GM19193 (cell line): ENCODE results near the gene FIGNL1.

Experiments used
- POLR2A ChIP-seq: IDR thresholded peaks from 4 replicates; pipeline ENCODE4 v1.6.1; 2011; ENCODE audit not compliant: insufficient read depth, insufficient read length; ENCODE audit errors: extremely low read depth

The FIGNL1 gene

GRCh38 chr7:50477640-50478039 lies 27.5 kb upstream of the FIGNL1 start:
- no peak for TF ChIP-seq POLR2A

GRCh38 chr7:50476953-50477625 lies 26.9 kb upstream of the FIGNL1 start:
- TF ChIP-seq POLR2A, result no peak

GRCh38 chr7:50475340-50475739 lies 25.2 kb upstream of the FIGNL1 start:
- no peak for TF ChIP-seq POLR2A

DNA sequence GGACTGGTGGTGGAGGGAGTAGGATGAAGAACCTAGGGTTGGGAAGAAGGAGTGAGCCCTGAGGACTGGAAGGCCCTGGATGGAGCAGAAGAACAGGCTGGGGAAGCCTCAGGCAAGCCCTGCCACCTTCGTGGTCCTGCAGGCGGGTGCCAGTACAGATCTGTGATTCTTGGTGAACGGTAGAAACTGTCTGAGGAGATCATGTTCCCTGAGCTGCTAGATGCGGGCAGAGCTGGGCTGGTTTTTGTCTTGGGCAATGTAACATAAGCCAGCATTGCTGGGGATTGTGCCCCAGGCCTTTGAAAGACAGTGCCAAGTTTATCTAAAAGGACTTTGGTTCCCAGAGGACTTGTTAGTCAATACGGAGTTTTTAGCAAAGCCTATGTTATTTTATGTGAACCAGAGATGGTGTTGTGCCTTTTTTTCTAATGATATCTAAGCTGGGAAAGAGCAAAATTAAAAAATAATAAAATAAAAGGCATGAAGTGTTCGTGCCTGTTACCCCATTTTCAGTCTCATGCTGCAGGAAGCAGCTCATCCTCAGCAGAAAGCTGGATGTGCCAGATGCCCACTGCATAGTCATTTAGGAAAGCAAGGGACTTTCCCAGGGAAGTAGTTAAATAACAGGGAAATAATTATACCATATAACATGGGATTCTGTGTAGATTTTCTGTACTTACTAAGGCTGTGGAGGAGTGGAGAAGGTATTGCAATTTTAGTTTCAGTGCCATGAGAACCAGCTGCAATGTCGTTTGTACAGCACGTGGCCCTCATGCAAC lies 24.4 kb upstream of the FIGNL1 start:
- TF ChIP-seq POLR2A, result no peak

DNA sequence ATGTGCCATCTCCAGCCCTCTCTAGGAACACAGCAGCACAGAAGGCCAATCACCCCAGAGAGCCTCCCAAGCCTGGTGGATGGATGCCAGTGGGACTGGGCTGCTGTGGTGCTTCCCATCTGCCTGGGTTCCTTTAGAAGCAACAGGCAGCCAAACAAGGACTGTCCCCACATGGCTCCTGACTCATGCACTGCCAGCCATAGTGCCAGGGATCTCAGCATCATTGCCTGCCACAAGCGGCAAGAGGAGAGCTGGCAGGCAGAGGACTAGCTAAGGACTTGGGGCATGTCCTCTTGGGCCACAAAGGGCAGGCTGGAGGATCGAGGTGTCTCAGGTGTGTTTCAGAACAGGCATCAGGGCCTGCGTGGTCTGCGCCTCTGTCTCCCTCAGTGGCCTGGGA lies 23.4 kb upstream of the FIGNL1 start:
- TF ChIP-seq POLR2A, result no peak

DNA sequence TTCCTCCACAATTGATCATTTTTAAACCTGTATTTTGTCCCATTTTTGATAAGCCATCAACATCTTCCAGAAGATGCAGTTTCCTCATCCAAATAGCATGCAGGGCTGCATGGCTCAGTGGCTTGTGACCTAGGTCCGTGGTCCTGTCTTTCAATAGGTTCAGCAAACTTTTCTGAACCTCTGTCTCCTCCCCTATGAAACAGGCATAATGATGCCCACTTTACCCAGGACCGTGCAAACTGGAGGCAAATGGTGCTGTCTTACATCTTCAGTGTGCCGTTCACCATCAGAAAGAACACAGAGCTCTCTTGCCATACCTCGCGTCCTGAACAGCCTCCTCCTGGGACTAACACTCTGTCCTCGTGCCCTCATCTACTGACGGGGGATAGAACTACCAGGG lies 22.3 kb upstream of the FIGNL1 start:
- no peak for TF ChIP-seq POLR2A

DNA sequence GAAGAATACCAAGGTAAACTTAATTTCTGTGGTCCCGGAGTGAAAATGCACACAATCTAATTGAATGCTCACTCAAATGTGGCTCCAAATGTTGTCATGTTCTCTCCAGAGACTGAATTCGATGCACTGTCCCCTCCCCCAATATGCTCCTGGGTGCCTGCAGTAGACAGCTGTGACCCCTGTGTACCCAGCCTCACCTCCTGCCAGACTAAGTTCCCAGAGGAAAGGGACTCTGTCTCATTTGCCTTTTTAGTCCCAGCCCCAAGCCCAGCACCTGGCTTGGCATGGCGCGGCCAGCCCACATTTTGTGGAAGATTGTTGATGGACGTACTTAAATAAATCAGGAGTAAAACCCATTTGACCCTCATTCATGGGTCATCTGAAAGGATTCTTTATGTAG lies 21.8 kb upstream of the FIGNL1 start:
- no peak for TF ChIP-seq POLR2A

DNA sequence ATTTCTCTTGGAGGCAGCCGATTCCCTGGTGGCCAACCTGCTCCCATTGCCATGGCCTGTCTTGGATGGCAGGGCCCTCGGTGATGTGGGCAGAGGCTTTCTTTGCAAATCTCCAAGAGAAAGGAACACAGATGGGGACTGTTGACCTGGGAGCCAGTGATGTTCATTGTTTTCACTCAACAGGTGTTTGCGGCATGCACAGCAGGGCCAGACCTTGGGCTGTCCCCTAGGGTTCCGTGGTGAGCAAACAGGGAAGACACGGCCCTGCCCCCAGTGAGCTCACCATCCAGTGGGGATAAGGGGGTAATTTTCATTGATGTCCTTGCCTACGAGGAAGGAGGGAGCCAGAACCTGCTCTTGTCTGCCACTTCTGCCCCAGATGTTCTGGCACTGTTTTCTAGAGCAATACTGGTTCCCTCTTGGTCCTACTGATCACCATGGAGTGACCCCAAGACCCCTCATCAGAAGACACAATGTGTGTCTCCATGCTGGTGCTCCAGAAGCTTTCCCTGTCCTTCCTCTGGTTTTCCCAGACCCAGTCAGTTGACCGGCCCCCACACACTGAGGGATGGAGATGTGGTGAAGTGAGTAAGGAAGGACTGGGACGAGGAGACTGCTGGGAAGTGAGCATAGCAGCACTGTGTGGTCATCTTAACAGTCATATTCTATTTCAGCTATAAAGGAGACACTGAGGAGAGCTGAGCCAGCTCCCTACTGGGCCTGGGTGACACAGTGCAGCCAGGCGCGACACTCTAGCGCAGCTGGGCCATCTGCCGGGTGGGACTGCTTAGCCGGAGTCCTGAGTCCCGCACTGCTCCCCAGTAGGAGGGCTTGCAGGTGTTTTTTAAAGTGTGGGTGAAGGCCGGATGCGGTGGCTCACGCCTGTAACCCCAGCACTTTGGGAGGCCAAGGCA lies 20.4 kb upstream of the FIGNL1 start:
- no peak for TF ChIP-seq POLR2A

- TF ChIP-seq POLR2A, result no peak
These were observed 19.0 kb upstream of the FIGNL1 start for GRCh38 chr7:50469181-50469580.

DNA sequence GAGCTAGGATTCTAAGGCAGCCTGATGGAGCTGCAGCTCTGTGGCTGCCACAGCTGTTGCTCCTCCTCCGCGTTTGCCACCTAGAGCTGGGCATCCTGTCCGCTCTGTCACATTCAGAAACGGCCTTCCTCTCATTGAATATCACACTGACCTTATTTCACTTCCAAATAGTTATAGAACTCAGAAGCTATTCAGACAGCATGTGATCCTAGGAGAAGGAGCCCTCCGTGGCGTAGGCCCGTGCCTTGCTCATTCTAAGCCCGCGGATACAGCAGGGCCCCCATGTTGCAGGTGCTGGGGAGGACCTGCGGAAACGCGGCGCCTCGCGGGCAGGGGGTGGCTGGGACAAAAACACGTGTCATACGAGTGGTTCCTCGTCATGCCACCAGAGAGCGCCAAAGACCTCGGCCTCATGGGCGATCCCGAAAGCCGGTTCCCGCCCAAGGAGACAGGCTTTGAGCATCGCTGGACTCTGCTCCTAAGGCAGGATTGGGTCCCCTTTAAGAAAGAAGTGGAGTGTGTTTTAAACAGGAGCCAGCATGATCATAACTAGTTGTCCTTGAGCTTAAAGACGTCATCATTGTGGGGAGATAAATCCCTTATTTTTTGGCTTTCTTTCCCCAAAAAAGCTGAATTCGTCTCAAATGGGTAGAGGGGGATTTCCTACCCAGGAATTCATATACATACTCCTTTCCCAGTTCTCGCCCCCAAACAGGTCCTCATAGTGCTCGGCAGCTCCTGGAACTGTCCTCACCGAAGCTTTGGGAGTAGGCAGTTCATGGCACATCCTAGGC lies 17.9 kb upstream of the FIGNL1 start:
- TF ChIP-seq POLR2A, result no peak

- TF ChIP-seq POLR2A, result no peak
These were observed 16.9 kb upstream of the FIGNL1 start for GRCh38 chr7:50466815-50467585.

GRCh38 chr7:50463035-50463434 lies 12.9 kb upstream of the FIGNL1 start:
- TF ChIP-seq POLR2A, result no peak

DNA sequence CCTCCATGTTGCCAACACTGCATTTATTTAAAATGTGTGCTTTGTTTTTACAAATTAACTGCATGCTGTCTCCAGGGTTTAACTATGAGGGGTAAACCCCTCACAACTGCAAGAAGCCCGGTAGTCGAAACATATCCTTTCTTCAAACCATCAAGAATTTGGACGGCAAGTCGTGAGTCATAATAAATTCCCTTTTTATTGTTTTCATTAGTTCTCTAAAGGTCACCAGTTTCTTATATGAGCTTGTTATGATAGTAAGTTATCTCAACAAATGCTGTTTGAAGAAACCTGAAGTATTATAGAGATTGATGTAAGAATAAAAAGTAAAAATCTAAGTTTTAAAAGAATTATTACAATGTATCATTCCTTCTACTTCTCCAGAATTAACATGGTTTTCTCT lies 12.2 kb upstream of the FIGNL1 start:
- TF ChIP-seq POLR2A, result no peak

- TF ChIP-seq POLR2A, result no peak
These were observed 11.5 kb upstream of the FIGNL1 start for GRCh38 chr7:50461695-50462094.
